GM19351 (cell line): ENCODE measurements around the gene DENND4B.

Experiments
- ATAC-seq: cut with Tn5 transposase; IDR thresholded peaks from one replicate; pipeline ENCODE4 v1.9.1; 2021; ENCODE audit warnings: mild to moderate bottlenecking, moderate library complexity; ENCODE audit not compliant: unreplicated experiment

Gene DENND4B

DNA sequence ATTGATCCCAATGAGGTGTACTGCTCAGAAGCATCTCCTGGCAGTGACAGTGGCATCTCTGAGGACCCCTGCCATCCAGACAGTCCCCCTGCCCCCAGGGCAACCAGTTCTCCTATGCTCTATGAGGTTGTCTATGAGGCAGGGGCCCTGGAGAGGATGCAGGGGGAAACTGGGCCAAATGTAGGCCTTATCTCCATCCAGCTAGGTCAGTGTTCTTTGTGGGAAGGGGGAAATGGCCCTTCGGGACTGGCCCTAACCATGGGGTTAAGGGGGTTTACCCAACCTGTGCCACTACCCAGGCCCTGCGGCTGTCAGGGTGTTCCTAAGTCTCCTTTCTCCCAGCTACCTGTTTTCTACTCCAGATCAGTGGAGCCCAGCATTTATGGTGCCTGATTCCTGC lies 22.5 kb upstream of the DENND4B start:
- ATAC-seq: no peak

GRCh38 chr1:153968408-153968807 lies 21.9 kb upstream of the DENND4B start:
- ATAC-seq: no peak

DNA sequence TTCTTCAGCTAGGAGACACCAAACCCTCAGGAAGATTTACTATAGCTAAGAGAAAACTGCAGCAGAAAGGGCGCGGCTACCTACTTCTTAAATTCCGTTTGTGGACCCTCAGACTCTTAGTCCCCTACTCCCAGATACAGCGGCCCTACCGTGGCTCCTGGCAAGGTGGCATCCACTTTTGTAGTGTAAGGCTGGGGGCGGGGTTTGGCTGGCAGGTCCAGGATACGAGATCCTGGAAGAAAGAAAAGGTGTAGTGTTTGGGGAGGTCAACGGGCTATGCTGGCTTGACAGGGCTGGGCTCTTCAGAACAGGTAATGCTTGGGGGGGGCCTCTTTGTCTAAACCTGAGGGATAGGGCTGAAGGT lies 21.5 kb upstream of the DENND4B start:
- ATAC-seq: no peak

GRCh38 chr1:153967107-153967999 lies 20.8 kb upstream of the DENND4B start, which contains the start of gene CREB3L4:
Gene CREB3L4 (plus strand): TSS chr1:153967902. CDS start chr1:153968526, 624 bp downstream.
- ATAC-seq: peak; percentile 75

- peak; percentile 10 for ATAC-seq
Observed at GRCh38 chr1:153963850-153964331, 17.4 kb upstream of the DENND4B start.

GRCh38 chr1:153963030-153963849 lies 16.7 kb upstream of the DENND4B start, which contains the start of gene SLC39A1:
Gene SLC39A1 (minus strand): TSS chr1:153963537. CDS start chr1:153962715, 822 bp downstream.
- ATAC-seq: peak; percentile 40

DNA sequence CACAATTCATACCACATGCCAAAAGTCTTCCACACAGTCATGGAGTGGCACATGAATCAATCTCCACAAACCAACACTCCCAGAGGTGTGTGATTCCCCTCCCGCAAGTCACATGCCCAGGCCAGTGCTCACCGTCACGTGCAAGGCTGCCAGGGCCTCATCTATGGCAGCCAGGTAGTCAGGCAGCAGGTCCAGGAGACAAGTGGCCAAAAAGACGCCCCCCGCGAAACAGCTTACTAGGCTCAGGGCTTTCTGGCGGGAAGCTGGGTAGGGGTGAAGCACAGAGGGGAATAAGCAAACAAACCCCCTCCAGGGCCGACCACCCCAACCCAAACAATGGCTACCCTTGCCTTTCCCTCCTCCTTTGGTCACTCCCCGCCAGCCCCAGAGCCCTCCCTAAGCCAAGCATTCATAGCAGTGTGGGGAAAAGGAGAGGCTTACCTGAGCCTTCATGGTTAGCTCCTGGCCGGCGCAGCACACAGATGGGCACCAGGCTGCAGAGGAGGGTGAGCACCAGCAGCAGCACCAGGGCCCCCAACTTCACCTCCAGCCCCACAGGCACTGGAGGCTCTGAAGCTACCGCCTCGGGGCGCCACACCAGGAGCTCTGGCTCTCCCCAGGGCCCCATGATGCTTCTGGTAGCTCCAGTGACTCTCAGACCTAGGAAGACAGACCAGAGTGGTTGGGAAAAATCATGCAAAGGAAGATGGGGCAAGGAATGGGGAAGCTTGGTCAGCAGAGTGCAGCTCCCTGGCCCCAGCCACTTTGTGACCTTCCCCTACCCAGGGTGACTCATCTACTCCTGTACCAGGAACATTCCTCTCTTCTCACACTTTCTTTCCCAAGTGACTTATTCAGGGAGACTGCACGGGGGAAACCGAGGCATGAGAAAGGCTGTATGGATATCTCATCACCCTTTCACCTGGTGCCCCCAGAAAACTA lies 15.8 kb upstream of the DENND4B start:
- ATAC-seq: no peak

DNA sequence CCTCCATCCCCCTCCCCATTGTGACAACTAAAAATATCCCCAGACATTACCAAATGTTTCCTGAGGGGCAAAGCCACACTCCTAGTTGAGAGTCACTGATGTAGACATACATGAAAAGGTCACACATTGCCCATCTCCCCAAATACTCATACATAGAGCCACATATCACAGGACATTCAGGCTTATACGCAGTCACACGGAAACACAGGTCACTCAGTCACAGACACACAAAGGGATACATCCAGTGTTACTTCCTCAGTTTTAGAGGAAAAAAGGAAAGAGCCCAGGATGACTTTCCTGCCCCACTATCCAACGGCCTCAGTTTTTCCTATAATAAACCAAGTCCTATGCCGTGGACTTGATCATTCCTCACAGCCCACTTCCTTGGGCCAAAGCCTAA lies 14.9 kb upstream of the DENND4B start:
- ATAC-seq: no peak

- ATAC-seq: no peak
Observed at GRCh38 chr1:153960206-153960605, 13.7 kb upstream of the DENND4B start.

GRCh38 chr1:153959454-153959853 lies 12.9 kb upstream of the DENND4B start:
- ATAC-seq: no peak

GRCh38 chr1:153958961-153959260 lies 12.4 kb upstream of the DENND4B start:
- no peak for ATAC-seq

- peak; percentile 74 for ATAC-seq
Observed at GRCh38 chr1:153958111-153958960, 11.8 kb upstream of the DENND4B start, which contains the start of gene CRTC2. Gene CRTC2 (minus strand): TSS chr1:153958612. CDS start chr1:153958497, 115 bp downstream.

DNA sequence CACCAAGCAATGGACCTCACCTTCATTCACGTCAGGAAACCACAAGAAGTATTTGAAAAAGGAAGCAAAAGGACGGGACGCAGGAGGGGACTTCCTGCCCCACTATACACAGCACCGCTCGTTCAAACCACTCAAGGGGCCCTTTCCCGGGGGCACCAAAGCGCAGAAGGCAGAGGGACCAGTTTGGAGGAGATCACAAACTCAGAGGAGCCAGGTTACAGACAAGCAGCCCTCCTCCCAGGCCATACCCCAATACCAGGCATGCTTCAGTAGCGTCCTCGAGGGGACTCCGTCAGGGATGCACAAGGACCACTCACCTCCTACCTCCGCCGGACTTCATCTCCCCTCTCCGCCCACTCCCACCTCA lies 11.2 kb upstream of the DENND4B start:
- ATAC-seq: peak; percentile 18

DNA sequence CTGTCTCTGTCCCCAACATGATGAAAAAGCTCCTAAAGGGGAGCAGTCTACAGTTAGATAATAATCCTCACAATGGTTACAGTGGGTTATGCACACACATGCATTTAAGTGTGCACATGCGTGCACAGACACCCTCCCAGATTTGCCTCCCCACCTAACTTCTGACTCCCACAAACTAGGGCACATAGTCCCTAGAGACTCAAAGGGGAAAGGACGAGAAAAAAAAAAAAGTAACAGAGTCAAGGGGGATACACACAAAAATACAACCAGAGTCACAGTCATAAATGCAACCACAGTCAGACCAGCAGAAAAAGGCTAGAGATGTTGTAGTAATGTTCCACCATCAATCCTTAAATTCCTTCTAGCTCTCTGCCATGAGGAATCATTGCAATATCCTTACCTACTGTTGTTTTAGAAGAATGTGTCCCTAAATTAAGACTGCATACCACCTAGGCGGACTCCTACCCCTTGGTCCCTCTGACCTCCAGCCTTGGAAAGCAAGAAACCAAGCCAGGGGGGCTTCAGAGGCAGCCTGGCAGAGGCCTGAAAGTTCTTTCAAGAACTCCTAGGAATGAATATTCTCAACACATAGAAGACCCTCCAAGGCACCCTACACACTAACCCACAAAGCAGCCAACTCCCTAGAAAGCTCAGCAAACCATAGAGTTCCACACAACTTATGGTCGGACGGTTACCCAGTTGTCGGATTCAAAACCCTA lies 10.6 kb upstream of the DENND4B start:
- no peak for ATAC-seq

- no peak for ATAC-seq
Observed at GRCh38 chr1:153954826-153955225, 8.3 kb upstream of the DENND4B start.

DNA sequence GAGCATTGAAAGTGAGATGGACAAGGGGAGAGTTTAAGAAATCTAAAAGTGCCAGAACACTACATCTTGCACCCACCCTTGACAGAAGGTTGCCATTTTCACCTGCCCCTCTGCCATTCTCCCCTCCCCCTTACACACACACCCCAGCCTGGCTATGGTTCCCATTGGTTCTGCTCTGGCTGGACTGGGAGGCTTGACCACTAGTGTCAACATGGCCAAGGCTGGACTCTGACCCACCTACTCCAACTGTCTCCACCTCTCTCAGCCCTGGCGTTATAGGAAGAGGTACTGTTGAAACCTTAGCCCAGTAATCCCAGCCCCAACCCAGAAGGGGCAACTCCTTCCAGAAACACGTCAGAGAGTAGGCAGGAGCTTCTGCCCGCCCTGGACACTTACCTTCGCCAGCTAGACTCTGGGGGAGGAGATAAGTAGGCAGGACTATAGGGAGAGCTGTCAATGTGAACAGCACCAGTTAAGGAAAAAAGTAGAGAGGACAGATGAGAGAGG lies 7.4 kb upstream of the DENND4B start:
- no peak for ATAC-seq

DNA sequence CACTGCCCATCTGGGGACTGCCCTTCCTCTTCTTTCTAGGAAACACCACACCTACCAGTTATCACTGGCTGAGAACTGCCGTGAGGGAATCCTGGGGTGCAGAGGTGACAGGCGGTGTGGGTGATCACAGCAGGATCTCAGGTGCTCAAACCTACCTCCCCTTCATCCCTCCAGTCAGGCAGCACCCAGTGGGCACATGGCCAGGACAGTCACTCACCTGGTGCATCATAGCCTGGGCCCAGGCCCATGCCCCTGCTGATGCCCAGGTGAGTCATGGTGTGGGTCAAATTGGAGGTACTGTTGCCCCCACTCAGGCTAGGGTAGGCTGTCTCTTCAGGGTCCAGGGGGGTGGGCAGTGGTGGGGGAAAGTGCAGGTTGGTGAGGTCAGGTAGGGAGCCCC lies 5.3 kb upstream of the DENND4B start:
- no peak for ATAC-seq

GRCh38 chr1:153951183-153951582 lies 4.7 kb upstream of the DENND4B start:
- no peak for ATAC-seq
